MM.1S (cell line): ENCODE measurements around the gene SRGAP3.

Experiments
- DNase-seq: peaks from one replicate; pipeline ENCODE4 v3.0.0-alpha.2; 2015
- H2AFZ ChIP-seq: fragments of 300-600 bp; sonication (generic); 2 replicates; pipeline ENCODE4 v1.6.0; 2016; ENCODE audit warnings: antibody characterized with exemption, low read length
- H3F3A ChIP-seq: fragments of 300-600 bp; sonication (generic); 2 replicates; pipeline ENCODE4 v1.6.1; 2016; ENCODE audit warnings: mild to moderate bottlenecking, antibody characterized with exemption, low read length, moderate library complexity, mixed read lengths; ENCODE audit not compliant: insufficient read depth
- H3K27ac ChIP-seq: fragments of 300-600 bp; sonication (generic); 2 replicates; pipeline ENCODE4 v1.5.1; 2016; ENCODE audit warnings: mild to moderate bottlenecking, low read length
- H3K27me3 ChIP-seq: fragments of 300-600 bp; sonication (generic); replicated peaks from 2 replicates; pipeline ENCODE4 v1.6.0; 2016; ENCODE audit warnings: low read length; ENCODE audit not compliant: insufficient read depth
- H3K36me3 ChIP-seq: fragments of 300-600 bp; sonication (generic); replicated peaks from 2 replicates; pipeline ENCODE4 v1.6.1; 2016; ENCODE audit warnings: mild to moderate bottlenecking, low read length, mixed read lengths; ENCODE audit not compliant: insufficient read depth
- H3K4me1 ChIP-seq: fragments of 300-600 bp; sonication (generic); 2 replicates; pipeline ENCODE4 v1.6.1; 2016; ENCODE audit warnings: low read length, mixed read lengths
- H3K4me2 ChIP-seq: fragments of 300-600 bp; sonication (generic); 2 replicates; pipeline ENCODE4 v1.6.0; 2016; ENCODE audit warnings: low read depth, low read length
- H3K4me3 ChIP-seq: fragments of 300-600 bp; sonication (generic); 2 replicates; pipeline ENCODE4 v1.5.1; 2016; ENCODE audit warnings: low read length, mixed read lengths
- H3K79me2 ChIP-seq: fragments of 300-600 bp; sonication (generic); 2 replicates; pipeline ENCODE4 v1.6.1; 2016; ENCODE audit warnings: mixed run types, low read length, mixed read lengths
- H3K9ac ChIP-seq: fragments of 300-600 bp; sonication (generic); 2 replicates; pipeline ENCODE4 v1.6.1; 2016; ENCODE audit warnings: low read length, mixed read lengths
- H3K9me2 ChIP-seq: fragments of 300-600 bp; sonication (generic); replicated peaks from 2 replicates; pipeline ENCODE4 v1.6.1; 2016; ENCODE audit warnings: mild to moderate bottlenecking, low read length, mixed read lengths; ENCODE audit not compliant: insufficient read depth
- H3K9me3 ChIP-seq: fragments of 300-600 bp; sonication (generic); replicated peaks from 2 replicates; pipeline ENCODE4 v1.6.1; 2016; ENCODE audit warnings: mild to moderate bottlenecking, low read length, mixed read lengths; ENCODE audit not compliant: insufficient read depth
- H4K20me1 ChIP-seq: fragments of 300-600 bp; sonication (generic); 2 replicates; pipeline ENCODE4 v1.6.1; 2016; ENCODE audit warnings: mild to moderate bottlenecking, low read length, moderate library complexity, mixed read lengths; ENCODE audit not compliant: insufficient read depth
- EZH2 ChIP-seq: fragments of 300-600 bp; sonication (generic); optimal IDR thresholded peaks from 2 replicates; pipeline ENCODE3; 2017; ENCODE audit warnings: low read depth, mild to moderate bottlenecking, antibody characterized with exemption, low read length, mixed read lengths
- EZH2phosphoT487 ChIP-seq: fragments of 300-600 bp; sonication (generic); IDR thresholded peaks from 2 replicates; pipeline ENCODE4 v1.6.1; 2018; ENCODE audit warnings: antibody characterized with exemption, low read length
- TF ChIP-seq, protein P1 (sequence below): fragments of 300-600 bp; sonication (generic); IDR thresholded peaks from 2 replicates; pipeline ENCODE4 v1.5.1; 2016; ENCODE audit warnings: antibody characterized with exemption, low read length, mixed read lengths

The SRGAP3 gene

GRCh38 chr3:9026320-9027045 is 223.0 kb downstream of the SRGAP3 start:
- Histone ChIP-seq H3K79me2 (no peaks in the 10 kb centered on the region), H3K4me1 (no peaks in the 10 kb centered on the region), H3K36me3 (no peaks in the 10 kb centered on the region), H3K4me2 (no peak overlapping the region), H3K9me3 (no peaks in the 10 kb centered on the region), H3K27me3 (no peaks in the 10 kb centered on the region), H3K27ac (no peak overlapping the region), H3K9ac (no peak overlapping the region), H3F3A (no peaks in the 10 kb centered on the region), H2AFZ (no peak overlapping the region), H3K9me2 (no peaks in the 10 kb centered on the region), H3K4me3 (no peak overlapping the region), H4K20me1 (no peaks in the 10 kb centered on the region)
- DNase-seq: no peak
- TF ChIP-seq EZH2 (no peak), EZH2phosphoT487 (no peak)
- TF ChIP-seq, protein P1, sequence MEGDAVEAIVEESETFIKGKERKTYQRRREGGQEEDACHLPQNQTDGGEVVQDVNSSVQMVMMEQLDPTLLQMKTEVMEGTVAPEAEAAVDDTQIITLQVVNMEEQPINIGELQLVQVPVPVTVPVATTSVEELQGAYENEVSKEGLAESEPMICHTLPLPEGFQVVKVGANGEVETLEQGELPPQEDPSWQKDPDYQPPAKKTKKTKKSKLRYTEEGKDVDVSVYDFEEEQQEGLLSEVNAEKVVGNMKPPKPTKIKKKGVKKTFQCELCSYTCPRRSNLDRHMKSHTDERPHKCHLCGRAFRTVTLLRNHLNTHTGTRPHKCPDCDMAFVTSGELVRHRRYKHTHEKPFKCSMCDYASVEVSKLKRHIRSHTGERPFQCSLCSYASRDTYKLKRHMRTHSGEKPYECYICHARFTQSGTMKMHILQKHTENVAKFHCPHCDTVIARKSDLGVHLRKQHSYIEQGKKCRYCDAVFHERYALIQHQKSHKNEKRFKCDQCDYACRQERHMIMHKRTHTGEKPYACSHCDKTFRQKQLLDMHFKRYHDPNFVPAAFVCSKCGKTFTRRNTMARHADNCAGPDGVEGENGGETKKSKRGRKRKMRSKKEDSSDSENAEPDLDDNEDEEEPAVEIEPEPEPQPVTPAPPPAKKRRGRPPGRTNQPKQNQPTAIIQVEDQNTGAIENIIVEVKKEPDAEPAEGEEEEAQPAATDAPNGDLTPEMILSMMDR: no peak

DNA sequence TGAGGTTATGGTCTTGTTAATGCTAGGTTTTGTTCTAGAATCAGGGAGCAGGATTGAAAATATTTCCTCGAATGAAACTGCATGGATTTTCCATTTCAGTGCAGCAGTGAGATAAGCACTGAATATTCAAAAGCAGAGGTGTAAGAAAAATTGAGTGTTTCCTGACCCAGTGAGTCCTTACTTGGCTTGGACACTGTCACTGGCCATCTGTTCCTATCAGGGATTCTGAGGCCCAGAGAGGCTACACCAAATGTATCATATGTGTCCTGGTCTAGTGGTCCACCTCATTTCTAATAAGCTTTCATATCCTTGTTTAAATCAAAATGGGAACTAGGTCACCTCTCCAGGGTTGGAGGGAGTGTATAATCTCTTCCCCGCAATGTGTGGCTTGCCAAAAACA is 225.1 kb downstream of the SRGAP3 start:
- no peak overlapping the region for H3K4me3 ChIP-seq
- DNase-seq: no peak
- no peaks in the 10 kb centered on the region for H3K9me2 ChIP-seq
- no peak overlapping the region for H3K4me2 ChIP-seq
- H3K9me3 ChIP-seq: no peaks in the 10 kb centered on the region
- H2AFZ ChIP-seq: no peak overlapping the region
- H3K27me3 ChIP-seq: no peaks in the 10 kb centered on the region
- TF ChIP-seq, protein P1: no peak
- TF ChIP-seq EZH2: no peak
- no peak for TF ChIP-seq EZH2phosphoT487
- no peak overlapping the region for H3K9ac ChIP-seq
- H4K20me1 ChIP-seq: no peaks in the 10 kb centered on the region
- no peaks in the 10 kb centered on the region for H3K79me2 ChIP-seq
- no peaks in the 10 kb centered on the region for H3K4me1 ChIP-seq
- H3K27ac ChIP-seq: no peak overlapping the region
- no peaks in the 10 kb centered on the region for H3K36me3 ChIP-seq
- H3F3A ChIP-seq: no peaks in the 10 kb centered on the region

DNA sequence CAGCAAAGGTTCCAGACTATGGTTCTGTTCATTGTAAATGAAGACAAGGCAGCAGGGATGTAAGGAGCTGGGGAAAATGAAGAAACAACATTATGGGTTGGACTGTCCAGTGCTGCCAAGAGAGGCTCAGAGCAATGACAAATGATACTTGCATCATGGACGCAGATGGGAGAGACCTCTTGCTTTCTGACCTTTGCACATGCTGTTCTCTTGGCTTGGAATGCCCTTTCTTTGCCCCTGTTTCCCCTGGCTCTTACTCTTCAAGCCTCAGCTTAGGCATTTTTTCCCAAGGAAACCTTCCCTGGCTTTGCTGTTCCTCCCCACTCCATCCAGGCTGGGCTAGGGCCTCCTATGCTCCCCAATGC is 226.2 kb downstream of the SRGAP3 start:
- H3K4me2 ChIP-seq: no peak overlapping the region
- TF ChIP-seq EZH2 (no peak), EZH2phosphoT487 (no peak)
- TF ChIP-seq, protein P1: no peak
- H3F3A ChIP-seq: no peaks in the 10 kb centered on the region
- H3K79me2 ChIP-seq: no peaks in the 10 kb centered on the region
- no peak overlapping the region for H3K4me3 ChIP-seq
- H3K9ac ChIP-seq: no peak overlapping the region
- no peak for DNase-seq
- H3K27ac ChIP-seq: no peak overlapping the region
- no peaks in the 10 kb centered on the region for H3K27me3 ChIP-seq
- H3K36me3 ChIP-seq: no peaks in the 10 kb centered on the region
- H2AFZ ChIP-seq: no peak overlapping the region
- H3K9me2 ChIP-seq: no peaks in the 10 kb centered on the region
- no peaks in the 10 kb centered on the region for H3K9me3 ChIP-seq
- H4K20me1 ChIP-seq: no peaks in the 10 kb centered on the region
- no peaks in the 10 kb centered on the region for H3K4me1 ChIP-seq
